B cell (primary cell): ENCODE measurements around the gene SRA1. TPM values are rescaled to one million over a fixed set of nuclear protein-coding genes. Genes with fewer than 3 reads are reported as not detected.

ENCODE experiments used
- ATAC-seq: fragments of 200-7000 bp; cut with Tn5 transposase; one replicate; pipeline ENCODE4 v1.10.0; 2021; ENCODE audit warnings: low read depth, mild to moderate bottlenecking, moderate number of reproducible peaks, moderate library complexity
- CTCF ChIA-PET: fragments of 350-600 bp; sonication (Branson Sonifier 250); formaldehyde crosslinking; loops from one replicate; lab custom pipeline; 2021; ENCODE audit warnings: antibody characterized with exemption, inconsistent platforms; lab: Charles Lee
- POLR2A ChIA-PET: fragments of 350-600 bp; sonication (Branson Sonifier 250); formaldehyde crosslinking; loops from one replicate; lab custom pipeline; 2021; ENCODE audit warnings: antibody characterized with exemption; lab: Charles Lee
- DNase-seq: peaks from one replicate; pipeline ENCODE4 v3.0.0; 2013
- H2AFZ ChIP-seq: 2 replicates; pipeline ENCODE4 v1.6.1; 2012; ENCODE audit warnings: mild to moderate bottlenecking, low read depth, low read length; ENCODE audit not compliant: insufficient read depth, poor library complexity, severe bottlenecking
- H3K27ac ChIP-seq, 2 donors: 1 replicate in 1 of 2; 2 replicates in 1 of 2; pipeline ENCODE4 v1.5.1; 2012 to 2013; ENCODE audit warnings: low read length in 2 of 2, mild to moderate bottlenecking in 2 of 2, moderate library complexity in 1 of 2
- H3K27me3 ChIP-seq, 4 experiments: fragments of 200-600 bp in 1 of 4; sonication (generic) in 1 of 4; replicated peaks in 1 of 4; 1 replicate in 2 of 4; 2 replicates in 2 of 4; pipeline versions ENCODE4 v1.6.1 to v1.7.0; 2013 to 2016; ENCODE audit warnings: low read length in 3 of 4, mild to moderate bottlenecking in 2 of 4, mixed read lengths in 1 of 4, moderate library complexity in 1 of 4; ENCODE audit not compliant: insufficient read depth in 4 of 4, control insufficient read depth in 3 of 4; ENCODE audit errors: control extremely low read depth in 1 of 4
- H3K36me3 ChIP-seq, 2 experiments: replicated peaks in 1 of 2; 1 replicate in 1 of 2; 2 replicates in 1 of 2; pipeline versions ENCODE4 v1.6.1 to v1.7.1; 2013; ENCODE audit warnings: low read length in 1 of 2; ENCODE audit not compliant: insufficient read depth in 2 of 2, control insufficient read depth in 1 of 2; ENCODE audit errors: control extremely low read depth in 1 of 2, extremely low read depth in 1 of 2
- H3K4me1 ChIP-seq, 2 donors: fragments of 200-600 bp in 1 of 2; sonication (generic) in 1 of 2; 1 replicate in 1 of 2; 2 replicates in 1 of 2; pipeline versions ENCODE4 v1.5.1 to v1.6.1; 2013 to 2017; ENCODE audit warnings: low read length in 2 of 2; ENCODE audit not compliant: control insufficient read depth in 2 of 2, insufficient read depth in 2 of 2
- H3K4me2 ChIP-seq: replicated peaks from 2 replicates; pipeline ENCODE3; 2012; ENCODE audit warnings: mild to moderate bottlenecking, low read depth, low read length; ENCODE audit not compliant: poor library complexity, severe bottlenecking
- H3K4me3 ChIP-seq, 5 experiments: fragments of 200-600 bp in 1 of 5; sonication (generic) in 1 of 5; 1 replicate in 3 of 5; 2 replicates in 2 of 5; pipeline versions ENCODE4 v1.5.1 to v1.7.0; 2011 to 2016; ENCODE audit warnings: low read length in 4 of 5, mild to moderate bottlenecking in 4 of 5, low read depth in 2 of 5, control low read depth in 1 of 5, moderate library complexity in 1 of 5; ENCODE audit not compliant: insufficient read depth in 1 of 5; ENCODE audit errors: control extremely low read depth in 1 of 5, extremely low read depth in 1 of 5
- H3K79me2 ChIP-seq: fragments of 200-600 bp; sonication (generic); one replicate; pipeline ENCODE4 v1.6.0; 2016; ENCODE audit warnings: low read length; ENCODE audit not compliant: control insufficient read depth, insufficient read depth
- H3K9ac ChIP-seq: fragments of 200-600 bp; sonication (generic); 2 replicates; pipeline ENCODE4 v1.6.1; 2017; ENCODE audit warnings: mild to moderate bottlenecking, low read length, moderate library complexity
- H3K9me3 ChIP-seq, 3 donors: one replicate each; pipeline versions ENCODE4 v1.6.1 to v1.7.1; 2013; ENCODE audit warnings: low read length in 2 of 3; ENCODE audit not compliant: control insufficient read depth in 2 of 3, insufficient read depth in 1 of 3; ENCODE audit errors: control extremely low read depth in 1 of 3
- H4K20me1 ChIP-seq: 2 replicates; pipeline ENCODE4 v1.6.0; 2012; ENCODE audit warnings: mild to moderate bottlenecking, low read length; ENCODE audit not compliant: insufficient read depth, control insufficient read depth, poor library complexity, severe bottlenecking
- H3K27ac Mint-ChIP-seq: one replicate; pipeline ENCODE4 v1.8.0; 2021; ENCODE audit warnings: mixed read lengths
- H3K27me3 Mint-ChIP-seq: one replicate; pipeline ENCODE4 v1.8.0; 2021; ENCODE audit warnings: mixed read lengths
- H3K4me1 Mint-ChIP-seq: one replicate; pipeline ENCODE4 v1.8.0; 2021; ENCODE audit warnings: mixed read lengths
- H3K4me3 Mint-ChIP-seq: one replicate; pipeline ENCODE4 v1.8.0; 2021; ENCODE audit warnings: mixed read lengths
- H3K9me3 Mint-ChIP-seq: one replicate; pipeline ENCODE4 v1.8.0; 2022; ENCODE audit warnings: mixed read lengths; ENCODE audit not compliant: insufficient read depth
- CTCF ChIP-seq: fragments of 200-600 bp; IDR thresholded peaks from one replicate; pipeline ENCODE4 v1.8.0; 2022; ENCODE audit warnings: antibody characterized with exemption, mild to moderate bottlenecking
- EZH2 ChIP-seq: IDR thresholded peaks from 2 replicates; pipeline ENCODE4 v1.6.1; 2012; ENCODE audit warnings: borderline replicate concordance, low read depth, mild to moderate bottlenecking, moderate library complexity, low read length; ENCODE audit not compliant: insufficient read depth, poor library complexity, severe bottlenecking
- WGBS: methylation state at CpG from one replicate; pipeline ENCODE4 v1.1.5; 2013; ENCODE audit warnings: missing lambda C conversion rate; ENCODE audit not compliant: insufficient coverage; 5-methylcytosine and 5-hydroxymethylcytosine counted together
- intact Hi-C: fragments of 100-400 bp; cut with micrococcal nuclease; formaldehyde crosslinking; loops from one replicate; pipeline ENCODE4 v1.10.0; 2022
- polyA plus RNA-seq: library from polyadenylated mRNA; depleted of rRNA; stranded (reverse); fragments of >200 nt; gene quantifications from 2 replicates; pipeline ENCODE4 v1.2.3, GENCODE V29; 2012
- total RNA-seq, 2 donors: library from RNA; stranded (reverse); fragments of 120-200 nt in 1 of 2; gene quantifications; 1 replicate in 1 of 2; 2 replicates in 1 of 2; pipeline versions ENCODE4 v1.2.3 to v1.2.4, GENCODE V29; 2013 to 2022

The SRA1 gene
- total and polyA plus RNA-seq, 2 donors (not counting 1 experiment from before 2014, with no cell fraction given) = 23.2 to 25.6 TPM

GRCh38 chr5:140598836-140599235, 41.6 kb upstream of the SRA1 start:
- no peak for DNase-seq

GRCh38 chr5:140596321-140596741, 39.1 kb upstream of the SRA1 start:
- ATAC-seq = no peak
- H4K20me1 ChIP-seq = no peaks in the 10 kb centered on the region
- ChIA-PET POLR2A (no interaction called here), CTCF (no interaction called here)
- no peaks in the 10 kb centered on the region for H3K36me3 ChIP-seq
- no peak for DNase-seq
- H3K27ac ChIP-seq = no peak overlapping the region
- H3K27ac Mint-ChIP-seq = no peak overlapping the region
- H3K4me1 Mint-ChIP-seq = no peaks in the 10 kb centered on the region
- intact Hi-C loops = no loop called here
- H3K79me2 ChIP-seq = no peaks in the 10 kb centered on the region
- no peak for TF ChIP-seq EZH2
- no peak for TF ChIP-seq CTCF
- peaks cover 0 to 6% (median 0%) of the 10 kb centered on the region in 3 donors for H3K9me3 ChIP-seq
- H3K4me3 Mint-ChIP-seq = no peak overlapping the region
- H3K9ac ChIP-seq = no peak overlapping the region
- no peaks in the 10 kb centered on the region for H3K9me3 Mint-ChIP-seq
- peaks cover 13% of the 10 kb centered on the region for H3K27me3 Mint-ChIP-seq
- peaks cover 0 to 2% (median 1%) of the 10 kb centered on the region in 4 experiments for H3K27me3 ChIP-seq
- no peak overlapping the region for H3K4me3 ChIP-seq
- WGBS = 100% methylated on average over 1 of the region's 1 CpG
- no peaks in the 10 kb centered on the region for H3K4me1 ChIP-seq
- no peak overlapping the region for H3K4me2 ChIP-seq
- no peak overlapping the region for H2AFZ ChIP-seq

More at GRCh38 chr5:140598836-140599235, 41.6 kb upstream of the SRA1 start:
- Histone ChIP-seq H3K36me3 (no peaks in the 10 kb centered on the region), H3K9ac (no peak overlapping the region), H3K4me3 (no peak overlapping the region), H3K27me3 (peaks cover 0 to 2% (median 1%) of the 10 kb centered on the region in 4 experiments), H3K27ac (no peak overlapping the region), H3K4me2 (no peak overlapping the region), H3K4me1 (no peaks in the 10 kb centered on the region), H2AFZ (no peak overlapping the region), H3K9me3 (peaks cover 0 to 5% (median 0%) of the 10 kb centered on the region in 3 donors), H4K20me1 (no peaks in the 10 kb centered on the region), H3K79me2 (no peaks in the 10 kb centered on the region)
- CTCF ChIA-PET = no interaction called here
- no peak for ATAC-seq
- Mint-ChIP-seq H3K27me3 (peaks cover 13% of the 10 kb centered on the region), H3K4me3 (no peak overlapping the region), H3K9me3 (no peaks in the 10 kb centered on the region), H3K4me1 (no peaks in the 10 kb centered on the region), H3K27ac (no peak overlapping the region)
- TF ChIP-seq CTCF (no peak), EZH2 (no peak)
- intact Hi-C loops = no loop called here
- POLR2A ChIA-PET = no interaction called here
- WGBS = 71% methylated on average over 2 of the region's 2 CpGs
